HCT116 (cell line): ENCODE measurements around the gene ABTB2. TPM values are rescaled to one million over a fixed set of nuclear protein-coding genes. Genes with fewer than 3 reads are reported as not detected.
A peak's percentile ranks its signal among the peaks of the same experiment; 100 is the strongest.

ENCODE experiments used
- ATAC-seq: fragments of 200-7000 bp; cut with Tn5 transposase; 2 replicates; pipeline ENCODE4 v1.9.1; 2020; ENCODE audit warnings: mild to moderate bottlenecking, moderate library complexity
- BruUV-seq: library from RNA; stranded (reverse); fragments of 400-500 nt; replicated peaks from 2 replicates; lab custom pipeline; 2021; lab: Mats Ljungman, UMichigan
- CTCF ChIA-PET: fragments of 300-600 bp; sonication (Branson Sonifier 250); formaldehyde crosslinking; loops from one replicate; lab custom pipeline; 2021; ENCODE audit warnings: antibody characterized with exemption; lab: Charles Lee
- POLR2A ChIA-PET: fragments of 300-600, 350-600 bp; sonication (Branson Sonifier 250); formaldehyde crosslinking; loops from one replicate; lab custom pipeline; 2021; ENCODE audit warnings: antibody characterized with exemption; lab: Charles Lee
- RAD21 ChIA-PET, 2 experiments: fragments of 300-600 bp; sonication (Branson Sonifier 250); formaldehyde crosslinking; loops; one replicate each; lab custom pipeline; 2023; ENCODE audit warnings: low total read pairs in 2 of 2; ENCODE audit not compliant: uncharacterized antibody in 2 of 2, unreplicated experiment in 2 of 2, low non-redundant PET in 1 of 2; lab: Charles Lee
- DNase-seq: peaks from one replicate; pipeline ENCODE4 v3.0.0-alpha.2; 2010; ENCODE audit warnings: low read depth, low spot score
- H2AFZ ChIP-seq: fragments of 200-600 bp; shearing (Covaris generic), sonication (generic); 2 replicates; pipeline ENCODE4 v1.6.1; 2017; ENCODE audit warnings: low read depth, mixed run types, mixed read lengths, antibody characterized with exemption, low read length; ENCODE audit not compliant: poor library complexity, severe bottlenecking
- H3K27ac ChIP-seq: 2 replicates; pipeline ENCODE4 v1.5.1; 2012; ENCODE audit warnings: low read depth, low read length
- H3K27me3 ChIP-seq: fragments of 200-600 bp; sonication (generic); 2 replicates; pipeline ENCODE4 v1.6.1; 2016; ENCODE audit warnings: mixed run types, low read length, mixed read lengths; ENCODE audit not compliant: insufficient read depth
- H3K36me3 ChIP-seq, 2 experiments: fragments of 200-500 bp in 1 of 2; fragments of 200-600 bp in 1 of 2; sonication (Bioruptor generic) in 1 of 2; sonication (generic) in 1 of 2; 2 replicates each; pipeline versions ENCODE4 v1.5.1 to v1.6.1; 2014 to 2016; ENCODE audit warnings: low read length in 2 of 2, inconsistent platforms in 1 of 2, mixed read lengths in 1 of 2, mixed run types in 1 of 2; ENCODE audit not compliant: insufficient read depth in 2 of 2, control insufficient read depth in 1 of 2
- H3K4me1 ChIP-seq, 2 experiments: fragments of 200-600 bp in 1 of 2; sonication (generic) in 1 of 2; 2 replicates each; pipeline versions ENCODE4 v1.5.1 to v1.6.1; 2012 to 2017; ENCODE audit warnings: low read length in 2 of 2, inconsistent platforms in 1 of 2, mild to moderate bottlenecking in 1 of 2, mixed read lengths in 1 of 2, mixed run types in 1 of 2, moderate library complexity in 1 of 2; ENCODE audit not compliant: insufficient read depth in 2 of 2, control insufficient read depth in 1 of 2
- H3K4me2 ChIP-seq: fragments of 200-600 bp; sonication (generic); 2 replicates; pipeline ENCODE4 v1.6.1; 2017; ENCODE audit warnings: mixed run types, low read length, mixed read lengths
- H3K4me3 ChIP-seq, 2 experiments: fragments of 200-600 bp in 1 of 2; sonication (generic) in 1 of 2; replicated peaks in 1 of 2; 2 replicates each; pipeline ENCODE4 v1.5.1; 2011 to 2016; ENCODE audit warnings: low read length in 2 of 2, control low read depth in 1 of 2, low read depth in 1 of 2, mild to moderate bottlenecking in 1 of 2, mixed read lengths in 1 of 2, mixed run types in 1 of 2
- H3K79me2 ChIP-seq: fragments of 200-600 bp; sonication (generic); 2 replicates; pipeline ENCODE4 v1.6.1; 2017; ENCODE audit warnings: mild to moderate bottlenecking, mixed run types, low read length, moderate library complexity, mixed read lengths; ENCODE audit not compliant: insufficient read depth
- H3K9ac ChIP-seq: fragments of 200-600 bp; sonication (generic); 2 replicates; pipeline ENCODE4 v1.6.1; 2016; ENCODE audit warnings: low read length, mixed read lengths
- H3K9me2 ChIP-seq: fragments of 200-600 bp; sonication (generic), shearing (Covaris generic); 2 replicates; pipeline ENCODE4 v1.6.1; 2017; ENCODE audit warnings: mixed run types, mild to moderate bottlenecking, moderate library complexity; ENCODE audit not compliant: insufficient read depth
- H3K9me3 ChIP-seq, 2 experiments: fragments of 200-500 bp in 1 of 2; fragments of 200-600 bp in 1 of 2; sonication (Bioruptor generic) in 1 of 2; sonication (generic) in 1 of 2; 2 replicates each; pipeline ENCODE4 v1.6.1; 2014 to 2017; ENCODE audit warnings: low read length in 2 of 2, mixed read lengths in 2 of 2, inconsistent platforms in 1 of 2, low read depth in 1 of 2, mild to moderate bottlenecking in 1 of 2, mixed run types in 1 of 2, moderate library complexity in 1 of 2; ENCODE audit not compliant: control insufficient read depth in 1 of 2, insufficient read depth in 1 of 2
- H4K20me1 ChIP-seq: fragments of 200-600 bp; sonication (generic), shearing (Covaris generic); 2 replicates; pipeline ENCODE4 v1.6.1; 2017; ENCODE audit warnings: mixed run types, mild to moderate bottlenecking, moderate library complexity; ENCODE audit not compliant: insufficient read depth
- ATF3 ChIP-seq: IDR thresholded peaks from 2 replicates; pipeline ENCODE4 v1.6.1; 2012
- CBX3 ChIP-seq: IDR thresholded peaks from 2 replicates; pipeline ENCODE4 v1.6.1; 2012; ENCODE audit warnings: low read depth
- CEBPB ChIP-seq: IDR thresholded peaks from 2 replicates; pipeline ENCODE4 v1.6.1; 2012; ENCODE audit warnings: low read depth
- EGR1 ChIP-seq: IDR thresholded peaks from 2 replicates; pipeline ENCODE4 v1.6.1; 2012; ENCODE audit warnings: low read depth
- EZH2 ChIP-seq: fragments of 200-600 bp; sonication (generic); IDR thresholded peaks from 2 replicates; pipeline ENCODE4 v1.6.1; 2017; ENCODE audit warnings: antibody characterized with exemption, mixed run types
- EZH2phosphoT487 ChIP-seq: fragments of 200-600 bp; IDR thresholded peaks from 2 replicates; pipeline ENCODE4 v1.6.1; 2018; ENCODE audit warnings: antibody characterized with exemption, borderline replicate concordance
- FOSL1 ChIP-seq: IDR thresholded peaks from 2 replicates; pipeline ENCODE4 v1.6.1; 2012; ENCODE audit warnings: low read depth
- JUND ChIP-seq: IDR thresholded peaks from 2 replicates; pipeline ENCODE4 v1.6.1; 2012
- POLR2A ChIP-seq: IDR thresholded peaks from 2 replicates; pipeline ENCODE4 v1.7.0; 2011; ENCODE audit warnings: borderline replicate concordance; ENCODE audit not compliant: insufficient read depth, insufficient read length; ENCODE audit errors: extremely low read depth
- POLR2AphosphoS5 ChIP-seq: IDR thresholded peaks from 2 replicates; pipeline ENCODE4 v1.6.1; 2011; ENCODE audit warnings: mild to moderate bottlenecking, low read depth, low read length, moderate library complexity
- RAD21 ChIP-seq: IDR thresholded peaks from 2 replicates; pipeline ENCODE4 v1.6.1; 2012; ENCODE audit warnings: low read depth, mild to moderate bottlenecking
- SIN3A ChIP-seq: IDR thresholded peaks from 2 replicates; pipeline ENCODE4 v1.6.1; 2012; ENCODE audit warnings: low read depth
- SRF ChIP-seq: IDR thresholded peaks from 2 replicates; pipeline ENCODE4 v1.6.1; 2012; ENCODE audit warnings: low read depth
- TCF7L2 ChIP-seq: IDR thresholded peaks from 2 replicates; pipeline ENCODE4 v1.7.0; 2011; ENCODE audit warnings: borderline replicate concordance, inconsistent platforms; ENCODE audit not compliant: insufficient read depth, insufficient read length; ENCODE audit errors: extremely low read depth
- YY1 ChIP-seq: IDR thresholded peaks from 2 replicates; pipeline ENCODE4 v1.6.1; 2011; ENCODE audit warnings: low read length, low read depth, moderate library complexity, mild to moderate bottlenecking; ENCODE audit not compliant: insufficient replicate concordance; ENCODE audit errors: extremely low read depth
- ZBTB33 ChIP-seq: IDR thresholded peaks from 2 replicates; pipeline ENCODE4 v1.6.1; 2011; ENCODE audit warnings: mild to moderate bottlenecking, low read length, moderate library complexity; ENCODE audit not compliant: insufficient replicate concordance; ENCODE audit errors: extremely low read depth
- ZFX ChIP-seq: fragments of 450-650 bp; IDR thresholded peaks from 2 replicates; pipeline ENCODE4 v1.6.1; 2017
- ZNF274 ChIP-seq: fragments of 200-500 bp; sonication (Bioruptor generic); IDR thresholded peaks from 2 replicates; pipeline ENCODE4 v1.6.1; 2014; ENCODE audit warnings: mild to moderate bottlenecking, low read depth, low read length, inconsistent platforms
- intact Hi-C: fragments of 100-400 bp; cut with micrococcal nuclease; formaldehyde crosslinking; loops from 2 replicates; pipeline ENCODE4 v1.10.0; 2022
- total RNA-seq: library from RNA; stranded (reverse); gene quantifications from one replicate; pipeline ENCODE4 v1.2.1, GENCODE V29; 2021; ENCODE audit not compliant: unreplicated experiment

Gene ABTB2
- total RNA-seq, 1 experiment from 2014 or later, result 6.8 TPM

- CTCF ChIA-PET, result no interaction called here
- peaks cover 0 to 7% of the 10 kb centered on the region in 2 experiments; a peak in 2 of 4 replicates for H3K4me1 ChIP-seq
Measured at GRCh38 chr11:34381775-34382174, 24.0 kb upstream of the ABTB2 start.

DNA sequence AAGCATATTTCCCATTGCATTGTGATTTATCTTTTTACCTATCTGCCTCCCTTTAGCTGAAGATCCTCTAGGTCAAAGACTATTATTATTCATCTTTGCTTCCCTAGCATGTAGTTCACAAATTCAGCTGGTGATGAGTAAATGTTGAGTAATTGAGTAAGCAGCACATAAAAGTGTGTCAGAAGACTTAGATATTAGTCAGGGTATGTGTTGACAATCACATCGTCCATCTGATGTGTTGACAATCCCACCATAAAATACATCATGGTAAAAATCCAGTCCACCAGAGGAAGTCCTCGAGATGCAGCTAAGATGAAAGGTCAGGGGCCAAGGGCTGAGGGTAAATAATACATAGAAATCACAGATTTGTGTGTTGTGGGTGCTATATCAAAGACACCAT, 22.9 kb upstream of the ABTB2 start:
- H3K9me2 ChIP-seq, result no peaks in the 10 kb centered on the region
- no TSS peak for BruUV-seq
- intact Hi-C loops, result no loop called here
- H3K79me2 ChIP-seq, result no peaks in the 10 kb centered on the region
- ATAC-seq (peak; percentile 42; the same call in 1 of the 2 replicates), DNase-seq (peak; percentile 39)
- no peak overlapping the region for H3K27ac ChIP-seq
- CTCF ChIA-PET, result no interaction called here
- peak overlapping the region; percentile 12; the same call in 1 of the 2 replicates for H3K4me2 ChIP-seq
- H4K20me1 ChIP-seq, result no peaks in the 10 kb centered on the region
- H3K9ac ChIP-seq, result no peak overlapping the region
- peak overlapping the region; percentile 17 for H2AFZ ChIP-seq
- H3K4me3 ChIP-seq, result no peak overlapping the region
- POLR2A ChIA-PET, result no interaction called here
- H3K36me3 ChIP-seq, result no peaks in the 10 kb centered on the region
- peaks cover 6 to 16% of the 10 kb centered on the region in 2 experiments; a peak in 3 of 4 replicates for H3K9me3 ChIP-seq
- H3K4me1 ChIP-seq, result peaks cover 0 to 7% of the 10 kb centered on the region in 2 experiments; a peak in 2 of 4 replicates
- H3K27me3 ChIP-seq, result no peaks in the 10 kb centered on the region
- RAD21 ChIA-PET, result no interaction called here
- TF ChIP-seq EZH2 (no peak), POLR2AphosphoS5 (peak; percentile 41; the same call in 1 of the 2 replicates), JUND (peak; percentile 90), YY1 (no peak), CEBPB (peak; percentile 76), EZH2phosphoT487 (no peak), ATF3 (0 out of 2 replicates have a peak, but pooled peaks have one; percentile 16), ZFX (no peak), RAD21 (no peak), EGR1 (no peak), CBX3 (peak; percentile 83), SIN3A (peak; percentile 70; the same call in 1 of the 2 replicates), ZNF274 (no peak), POLR2A (no peak), SRF (peak; percentile 79), TCF7L2 (no peak)

More at GRCh38 chr11:34381775-34382174, 24.0 kb upstream of the ABTB2 start:
- Histone ChIP-seq H4K20me1 (no peaks in the 10 kb centered on the region), H3K9me3 (peaks cover 5 to 6% of the 10 kb centered on the region in 2 experiments; a peak in 3 of 4 replicates), H3K4me2 (no peak overlapping the region), H3K27ac (no peak overlapping the region), H3K79me2 (no peaks in the 10 kb centered on the region), H3K4me3 (no peak overlapping the region), H2AFZ (no peak overlapping the region), H3K36me3 (no peaks in the 10 kb centered on the region), H3K9ac (no peak overlapping the region), H3K27me3 (no peaks in the 10 kb centered on the region), H3K9me2 (no peaks in the 10 kb centered on the region)
- BruUV-seq, result no TSS peak
- ATAC-seq (no peak), DNase-seq (no peak)
- intact Hi-C loops, result no loop called here
- no peak for TF ChIP-seq ZBTB33
- no peak for TF ChIP-seq YY1
- no peak for TF ChIP-seq POLR2A
- TF ChIP-seq FOSL1, result no peak
- TF ChIP-seq SIN3A, result no peak
- POLR2A ChIA-PET, result no interaction called here
- RAD21 ChIA-PET, result no interaction called here
